ENCODE results near the gene RERE. TPM values are rescaled to one million over a fixed set of nuclear protein-coding genes. Genes with fewer than 3 reads are reported as not detected.

Gene RERE
- total RNA-seq, 2 experiments from 2014 or later = 96.6 to 101 TPM

DNA sequence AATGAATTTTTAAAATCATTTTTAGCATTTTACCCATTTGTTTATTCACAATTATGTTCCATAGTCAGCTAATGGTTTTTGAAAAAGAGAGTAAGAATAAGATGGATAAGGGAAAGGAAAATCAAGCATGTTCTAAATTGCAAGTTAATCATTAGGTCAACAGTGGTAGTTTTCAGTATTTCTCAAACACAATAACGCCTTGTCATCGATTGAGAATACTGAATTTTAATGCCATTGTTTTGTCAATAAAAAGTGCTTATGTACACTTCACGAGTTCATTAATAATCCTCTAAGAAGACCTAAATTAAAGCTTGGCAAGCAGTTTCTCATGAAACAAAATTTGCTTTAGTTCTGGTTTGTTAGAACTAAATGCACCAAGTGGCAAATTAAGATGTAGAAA, 100.3 kb downstream of the RERE start:
- ChIA-PET POLR2A (no interaction called here), CTCF (interaction anchor here (0.7 to 3.2 kb wide), 3 partner anchors 10 to 58 kb away, joined by 4 to 15 read pairs (median 4); no protein-coding TSS in a partner anchor)
- H3K36me3 Mint-ChIP-seq (ENCODE audit: low read depth) = peaks cover 6% of the 10 kb centered on the region
- no peak for DNase-seq
- H3K4me3 Mint-ChIP-seq = no peak overlapping the region
- H3K27me3 Mint-ChIP-seq = no peaks in the 10 kb centered on the region
- peaks cover 4% of the 10 kb centered on the region for H3K9me3 Mint-ChIP-seq
- peaks cover 28% of the 10 kb centered on the region for H3K4me1 Mint-ChIP-seq
- H3K27ac Mint-ChIP-seq = no peak overlapping the region

DNA sequence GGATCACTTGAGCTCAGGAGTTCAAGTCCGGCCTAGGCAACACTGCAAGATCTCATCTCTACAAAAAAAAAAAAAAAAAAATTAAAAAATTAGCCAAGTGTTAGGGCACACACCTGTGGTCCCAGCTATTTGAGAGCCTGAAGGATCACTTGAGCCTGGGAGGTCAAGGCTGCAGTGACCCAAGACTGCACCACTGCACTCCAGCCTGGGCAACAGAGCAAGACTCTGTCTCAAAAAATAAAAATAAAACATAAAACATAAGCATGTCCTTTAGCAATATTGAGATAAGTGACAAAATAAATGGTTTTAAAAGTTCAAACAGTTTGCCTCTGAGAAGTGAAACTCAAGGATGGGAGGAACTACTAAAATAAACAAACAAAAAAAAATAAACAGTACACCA, 101.2 kb downstream of the RERE start:
- Mint-ChIP-seq H3K27ac (no peak overlapping the region), H3K4me1 (peaks cover 33% of the 10 kb centered on the region), H3K27me3 (no peaks in the 10 kb centered on the region), H3K36me3 (ENCODE audit: low read depth) (peaks cover 6% of the 10 kb centered on the region), H3K4me3 (no peak overlapping the region), H3K9me3 (peaks cover 4% of the 10 kb centered on the region)
- CTCF ChIA-PET = interaction anchor here (3.2 kb wide), 1 partner anchor 11 kb away, joined by 15 read pairs; no protein-coding TSS in a partner anchor
- POLR2A ChIA-PET = interaction anchor here (1.4 kb wide), 1 partner anchor 13 kb away, joined by 6 read pairs; no protein-coding TSS in a partner anchor
- no peak for DNase-seq

DNA sequence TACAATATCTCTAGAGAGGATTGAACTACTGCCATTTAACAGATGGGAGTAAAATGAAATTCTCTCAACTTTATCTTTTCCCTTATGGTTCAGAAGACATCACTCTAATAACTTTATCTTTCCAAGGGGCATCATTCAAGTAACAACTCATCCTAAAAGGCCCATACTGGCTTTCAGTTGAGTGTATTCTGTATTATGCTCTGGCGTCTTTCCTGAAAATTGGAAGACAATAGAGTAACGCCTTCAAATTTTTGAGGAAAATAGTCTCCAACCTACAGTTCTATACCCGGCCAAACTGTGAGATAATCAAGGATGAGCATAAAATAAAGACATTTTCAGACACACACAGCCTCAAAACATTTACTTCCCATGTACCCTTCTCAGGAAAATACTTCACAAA, 103.3 kb downstream of the RERE start:
- peak overlapping the region; percentile 67 for H3K27ac Mint-ChIP-seq
- H3K36me3 Mint-ChIP-seq (ENCODE audit: low read depth) = peaks cover 6% of the 10 kb centered on the region
- peaks cover 34% of the 10 kb centered on the region for H3K4me1 Mint-ChIP-seq
- POLR2A ChIA-PET = interaction anchor here (1.3 to 4.1 kb wide), 3 partner anchors 12 to 203 kb away, joined by 3 to 39 read pairs (median 3); no protein-coding TSS in a partner anchor
- H3K9me3 Mint-ChIP-seq = peaks cover 4% of the 10 kb centered on the region
- CTCF ChIA-PET = interaction anchor here (0.7 to 2.0 kb wide), 3 partner anchors 9 to 12 kb away, joined by 3 to 8 read pairs (median 3); no protein-coding TSS in a partner anchor
- no peak overlapping the region for H3K4me3 Mint-ChIP-seq
- H3K27me3 Mint-ChIP-seq = no peaks in the 10 kb centered on the region
- DNase-seq = no peak

DNA sequence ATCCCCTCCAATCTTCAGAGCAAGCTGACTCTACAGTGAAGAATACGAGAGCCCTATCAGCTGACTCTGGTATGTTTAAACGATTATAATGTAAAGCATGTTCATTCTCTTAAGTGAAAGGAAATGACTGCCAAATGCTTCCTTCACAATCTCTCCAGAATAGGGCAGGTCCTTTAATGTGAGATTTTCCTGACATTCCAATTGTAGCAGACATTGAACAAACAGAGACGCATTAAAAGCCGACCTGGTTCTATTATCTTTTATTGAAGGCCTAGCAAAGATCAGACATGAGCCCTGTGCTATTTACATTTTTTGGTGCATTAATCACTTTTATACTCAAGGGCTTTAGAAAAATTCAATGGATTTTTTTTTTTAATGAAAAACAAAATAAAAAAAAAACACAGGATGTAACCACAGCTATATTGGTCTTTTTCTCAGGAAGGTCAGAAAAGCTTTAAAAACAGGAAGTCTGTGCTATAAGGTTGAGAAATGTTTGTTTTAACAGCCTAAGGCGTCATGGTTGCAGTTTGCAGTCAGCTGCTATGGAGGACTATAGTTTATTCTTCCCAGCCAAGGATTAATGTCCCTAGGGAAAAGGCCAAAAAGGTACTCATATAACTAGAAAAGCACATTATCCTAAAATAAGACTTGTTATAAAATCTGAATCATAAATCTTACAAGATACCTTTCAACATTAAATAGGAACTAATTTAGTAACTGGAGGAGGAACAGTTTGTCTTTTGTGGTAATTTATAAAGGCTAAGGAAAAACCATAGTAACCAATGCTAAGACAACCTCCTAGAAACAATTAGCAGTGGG, 104.8 kb downstream of the RERE start:
- no peak for DNase-seq
- Mint-ChIP-seq H3K36me3 (ENCODE audit: low read depth) (peaks cover 9% of the 10 kb centered on the region), H3K4me1 (peaks cover 31% of the 10 kb centered on the region), H3K4me3 (peak overlapping the region; percentile 16), H3K27me3 (no peaks in the 10 kb centered on the region), H3K9me3 (peaks cover 6% of the 10 kb centered on the region), H3K27ac (peak overlapping the region; percentile 73)
- ChIA-PET POLR2A (interaction anchor here (0.8 to 4.1 kb wide), 6 partner anchors 10 to 109 kb away, joined by 3 to 39 read pairs (median 4); no protein-coding TSS in a partner anchor), CTCF (interaction anchor here (1.0 to 2.0 kb wide), 3 partner anchors 9 to 14 kb away, joined by 5 to 8 read pairs (median 6); no protein-coding TSS in a partner anchor)

DNA sequence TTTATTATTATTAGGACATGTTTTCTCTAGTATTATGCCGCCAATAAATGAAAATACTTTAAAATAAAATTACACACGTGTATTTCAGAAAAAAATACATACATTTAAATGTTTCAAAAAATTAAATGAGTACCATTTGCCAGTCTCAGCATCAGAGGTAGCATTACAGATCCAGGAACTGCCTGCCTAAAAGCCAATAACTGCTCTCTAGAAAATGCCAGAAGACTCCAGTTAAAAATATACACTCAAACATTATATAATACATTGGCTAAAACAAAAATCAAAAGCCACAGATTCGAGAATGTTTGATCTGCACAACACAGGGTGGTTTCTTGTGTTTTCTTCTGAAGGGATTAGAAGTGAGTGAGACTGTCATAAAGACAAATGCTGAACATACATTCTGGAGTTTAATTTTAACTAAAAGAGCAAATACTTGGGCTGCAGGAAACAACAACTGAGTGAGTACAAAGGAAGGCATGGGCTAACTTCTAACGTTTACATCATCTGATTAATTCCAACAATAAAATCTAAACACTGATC, 105.5 kb downstream of the RERE start:
- no peak for DNase-seq
- Mint-ChIP-seq H3K27ac (peak overlapping the region; percentile 73), H3K4me1 (peaks cover 31% of the 10 kb centered on the region), H3K27me3 (peaks cover 1% of the 10 kb centered on the region), H3K9me3 (peaks cover 6% of the 10 kb centered on the region), H3K36me3 (ENCODE audit: low read depth) (peaks cover 9% of the 10 kb centered on the region), H3K4me3 (peak overlapping the region; percentile 12)
- POLR2A ChIA-PET = interaction anchor here (0.8 to 4.1 kb wide), 5 partner anchors 9 to 109 kb away, joined by 3 to 39 read pairs (median 4); no protein-coding TSS in a partner anchor
- CTCF ChIA-PET = interaction anchor here (1.0 to 2.0 kb wide), 3 partner anchors 9 to 14 kb away, joined by 5 to 8 read pairs (median 6); no protein-coding TSS in a partner anchor

DNA sequence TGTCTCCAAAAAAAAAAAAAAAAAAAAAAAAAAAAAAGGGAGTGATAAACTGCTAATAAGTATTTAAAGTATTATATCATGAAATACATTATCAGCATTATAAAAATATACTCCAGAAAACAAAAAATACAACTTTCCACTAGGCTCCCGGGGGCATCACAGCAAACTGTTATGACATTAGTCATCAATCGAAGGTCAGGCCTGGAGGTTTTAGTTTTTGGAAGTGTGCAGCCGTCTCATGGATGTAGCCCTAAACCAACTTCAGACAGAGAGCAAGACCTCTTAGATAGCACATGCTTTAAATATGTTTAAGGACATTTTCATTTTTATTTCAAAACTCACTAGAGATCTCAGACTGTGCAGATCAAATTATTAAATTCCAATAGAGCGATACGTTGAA, 106.3 kb downstream of the RERE start:
- H3K36me3 Mint-ChIP-seq (ENCODE audit: low read depth) = peaks cover 9% of the 10 kb centered on the region
- peaks cover 6% of the 10 kb centered on the region for H3K9me3 Mint-ChIP-seq
- no peak for DNase-seq
- ChIA-PET POLR2A (interaction anchor here (4.1 kb wide), 1 partner anchor 9 kb away, joined by 39 read pairs; no protein-coding TSS in a partner anchor), CTCF (interaction anchor here (2.9 kb wide), 1 partner anchor 15 kb away, joined by 9 read pairs; no protein-coding TSS in a partner anchor)
- peaks cover 3% of the 10 kb centered on the region for H3K27me3 Mint-ChIP-seq
- H3K4me1 Mint-ChIP-seq = peaks cover 31% of the 10 kb centered on the region
- no peak overlapping the region for H3K4me3 Mint-ChIP-seq
- no peak overlapping the region for H3K27ac Mint-ChIP-seq

DNA sequence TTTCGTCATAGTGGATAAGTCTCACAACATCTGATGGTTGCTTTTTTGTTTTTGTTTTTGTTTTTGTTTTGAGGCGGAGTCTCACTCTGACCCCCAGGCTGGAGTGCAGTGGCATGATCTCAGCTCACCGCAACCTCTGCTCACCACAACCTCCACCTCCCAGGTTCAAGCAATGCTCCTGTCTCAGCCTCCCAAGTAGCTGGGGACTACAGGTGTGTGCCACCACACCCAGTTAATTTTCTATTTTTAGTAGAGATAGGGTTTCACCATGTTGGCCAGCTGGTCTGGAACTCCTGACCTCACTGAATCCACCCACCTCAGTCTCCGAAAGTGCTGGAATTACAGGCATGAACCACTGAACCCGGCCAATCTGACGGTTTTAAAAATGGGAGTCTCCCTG, 109.2 kb downstream of the RERE start:
- Mint-ChIP-seq H3K4me1 (peaks cover 39% of the 10 kb centered on the region), H3K4me3 (no peak overlapping the region), H3K27ac (no peak overlapping the region), H3K36me3 (ENCODE audit: low read depth) (peaks cover 11% of the 10 kb centered on the region), H3K27me3 (peaks cover 21% of the 10 kb centered on the region), H3K9me3 (peaks cover 3% of the 10 kb centered on the region)
- POLR2A ChIA-PET = no interaction called here
- no peak for DNase-seq
- CTCF ChIA-PET = interaction anchor here (2.9 kb wide), 1 partner anchor 18 kb away, joined by 9 read pairs; no protein-coding TSS in a partner anchor

DNA sequence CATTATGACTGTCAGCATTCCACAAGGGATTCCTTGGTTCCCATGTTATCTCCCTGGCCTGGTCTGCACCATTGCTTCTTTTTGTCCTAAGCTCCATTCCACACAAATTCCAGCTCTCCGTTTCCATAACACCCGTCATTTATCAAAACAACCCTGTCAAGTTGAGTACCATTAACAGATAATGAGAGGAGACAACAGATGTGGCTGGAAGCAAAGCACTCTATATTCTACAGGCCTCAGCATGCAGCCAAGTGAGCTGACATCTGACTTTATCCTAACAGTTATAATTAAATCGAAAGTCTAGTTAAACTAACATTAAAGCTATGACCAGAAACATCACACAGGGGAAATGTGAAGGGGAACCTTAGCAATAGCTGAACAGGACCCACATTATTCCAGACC, 110.4 kb downstream of the RERE start:
- peaks cover 33% of the 10 kb centered on the region for H3K4me1 Mint-ChIP-seq
- no peak overlapping the region for H3K27ac Mint-ChIP-seq
- DNase-seq = no peak
- H3K4me3 Mint-ChIP-seq = no peak overlapping the region
- CTCF ChIA-PET = interaction anchor here (0.5 to 0.8 kb wide), 2 partner anchors 8 to 459 kb away, joined by 3 to 4 read pairs; no protein-coding TSS in a partner anchor
- peaks cover 21% of the 10 kb centered on the region for H3K27me3 Mint-ChIP-seq
- POLR2A ChIA-PET = no interaction called here
- peaks cover 15% of the 10 kb centered on the region for H3K36me3 Mint-ChIP-seq (ENCODE audit: low read depth)
- peaks cover 3% of the 10 kb centered on the region for H3K9me3 Mint-ChIP-seq

DNA sequence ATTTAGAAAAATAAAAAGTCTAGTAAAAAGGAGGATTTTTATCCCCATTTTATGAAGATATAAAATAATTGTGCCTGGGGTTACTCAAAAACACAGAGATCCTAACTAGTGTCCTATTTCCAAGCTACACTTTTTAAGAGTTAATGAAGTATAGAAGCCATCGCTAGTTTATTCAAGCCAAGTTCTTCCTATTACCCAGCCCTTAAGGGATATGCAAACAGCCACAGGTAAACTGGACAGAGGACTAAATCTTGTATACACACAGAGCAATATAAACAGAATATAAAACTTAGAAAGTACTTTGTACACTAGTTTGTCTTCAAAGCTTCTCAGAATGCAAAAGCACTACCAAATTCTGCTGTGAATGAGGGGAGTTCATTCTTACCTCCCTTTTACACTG, 111.1 kb downstream of the RERE start:
- CTCF ChIA-PET = interaction anchor here (0.8 kb wide), 1 partner anchor 9 kb away, joined by 3 read pairs; no protein-coding TSS in a partner anchor
- Mint-ChIP-seq H3K9me3 (peaks cover 3% of the 10 kb centered on the region), H3K36me3 (ENCODE audit: low read depth) (peaks cover 19% of the 10 kb centered on the region), H3K27me3 (peaks cover 21% of the 10 kb centered on the region), H3K27ac (no peak overlapping the region), H3K4me3 (no peak overlapping the region), H3K4me1 (peaks cover 29% of the 10 kb centered on the region)
- POLR2A ChIA-PET = no interaction called here
- DNase-seq = no peak

DNA sequence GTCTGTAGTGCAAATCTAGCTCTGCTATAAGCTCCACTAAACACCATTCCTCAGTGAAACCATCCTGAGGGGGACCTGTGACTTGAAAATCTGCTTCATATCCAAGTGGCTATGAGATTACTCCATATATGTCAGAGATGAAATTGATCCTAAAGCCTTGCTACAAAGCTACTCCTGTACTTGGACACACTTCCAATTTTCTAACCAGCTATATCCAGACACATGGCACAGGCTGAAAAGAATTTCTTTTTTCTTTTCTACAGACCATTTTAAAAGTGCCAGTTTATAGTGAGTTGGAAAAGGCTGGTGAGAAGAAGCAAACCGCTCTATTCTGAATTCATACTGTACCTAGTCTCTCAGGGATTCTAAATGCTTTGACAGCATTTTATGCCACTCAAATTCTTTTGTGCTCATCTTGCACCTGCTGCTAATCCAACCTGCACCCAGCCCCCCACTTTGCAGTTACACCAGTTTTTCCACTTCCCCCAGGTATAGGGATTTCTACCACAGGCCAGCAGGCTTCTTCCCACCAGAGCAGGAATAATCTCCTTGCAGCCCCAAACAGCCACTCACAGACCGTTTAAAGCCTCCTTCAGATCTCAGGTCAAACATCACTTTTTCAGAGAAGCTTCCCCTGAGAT, 112.5 kb downstream of the RERE start:
- Mint-ChIP-seq H3K9me3 (peaks cover 3% of the 10 kb centered on the region), H3K36me3 (ENCODE audit: low read depth) (peaks cover 23% of the 10 kb centered on the region), H3K27ac (no peak overlapping the region), H3K27me3 (peaks cover 21% of the 10 kb centered on the region), H3K4me1 (peaks cover 39% of the 10 kb centered on the region), H3K4me3 (no peak overlapping the region)
- CTCF ChIA-PET = interaction anchor here (0.8 to 2.4 kb wide), 5 partner anchors 9 to 53 kb away, joined by 3 to 24 read pairs (median 3); no protein-coding TSS in a partner anchor
- POLR2A ChIA-PET = interaction anchor here (2.3 to 4.5 kb wide), 2 partner anchors 7 to 280 kb away, joined by 6 to 39 read pairs; no protein-coding TSS in a partner anchor
- no peak for DNase-seq

DNA sequence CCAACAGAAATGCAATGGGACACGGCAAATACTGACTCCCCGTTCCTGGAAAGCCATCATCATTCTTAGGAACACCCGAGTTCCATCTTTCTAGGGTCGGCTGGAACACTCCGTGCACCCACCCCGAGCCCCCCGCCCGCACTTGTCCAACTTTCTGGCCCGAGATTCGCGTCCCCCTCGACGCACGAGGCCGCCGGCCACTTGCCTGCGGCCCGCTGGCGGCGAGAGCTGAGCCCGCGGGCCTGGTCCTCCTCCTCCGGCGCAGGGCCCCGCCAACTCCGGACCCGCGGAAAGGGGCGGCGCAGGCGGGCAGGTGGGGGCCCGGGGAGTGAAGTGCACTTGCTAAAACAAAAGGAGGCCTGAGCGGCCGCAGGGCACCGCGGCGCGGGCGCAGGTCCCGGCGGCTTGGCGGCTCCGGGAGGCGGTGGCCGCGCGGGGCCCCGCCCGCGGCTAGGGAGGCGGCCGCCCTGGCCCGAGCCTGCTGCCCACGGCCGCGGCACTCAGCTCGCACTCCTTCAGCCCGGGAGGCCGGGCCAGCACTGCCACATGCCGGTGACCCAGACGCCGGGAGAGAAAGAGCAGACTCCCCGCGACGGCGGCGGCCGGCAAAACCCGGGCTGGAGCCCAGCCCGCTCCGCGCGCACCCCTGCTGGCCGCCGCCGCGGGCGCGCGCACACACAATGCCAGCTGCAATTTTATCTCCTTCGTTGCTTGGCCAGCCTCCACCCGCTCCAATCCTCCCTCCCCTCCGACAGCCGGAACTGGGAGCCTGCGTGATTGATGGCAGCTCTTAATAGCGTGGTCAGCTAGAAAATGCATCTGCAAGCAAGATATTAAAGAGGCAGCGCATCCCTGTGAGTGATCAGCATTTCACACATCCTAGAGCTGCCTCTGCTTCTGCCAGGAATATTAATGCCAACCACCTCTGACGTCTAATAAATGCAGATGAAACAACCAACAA, 114.3 kb downstream of the RERE start:
- no peaks in the 10 kb centered on the region for H3K9me3 Mint-ChIP-seq
- H3K4me1 Mint-ChIP-seq = peaks cover 47% of the 10 kb centered on the region
- POLR2A ChIA-PET = interaction anchor here (0.6 to 4.5 kb wide), 20 partner anchors 8 to 757 kb away, joined by 3 to 39 read pairs (median 4); partner anchors contain the start of gene ENO1
- peak; percentile 79 for DNase-seq
- peaks cover 21% of the 10 kb centered on the region for H3K27me3 Mint-ChIP-seq
- H3K27ac Mint-ChIP-seq = peak overlapping the region; percentile 76
- H3K4me3 Mint-ChIP-seq = peak overlapping the region; percentile 88
- CTCF ChIA-PET = interaction anchor here (0.8 to 2.5 kb wide), 9 partner anchors 10 to 302 kb away, joined by 3 to 24 read pairs (median 4); no protein-coding TSS in a partner anchor
- H3K36me3 Mint-ChIP-seq (ENCODE audit: low read depth) = peaks cover 28% of the 10 kb centered on the region

All from activated CD4-positive, alpha-beta memory T cell treated with anti-CD3 and anti-CD28 coated beads, Interleukin-2, amount 10 ng/mL, durations not matched to agents 7 days and 5 days (primary cell).